ENCODE results near the gene GJC2. TPM values are rescaled to one million over a fixed set of nuclear protein-coding genes. Genes with fewer than 3 reads are reported as not detected.
A peak's percentile ranks its signal among the peaks of the same experiment; 100 is the strongest.

The GJC2 gene
- total RNA-seq, 1 donor from 2014 or later, result 2.8 TPM

- no peak for DNase-seq (ENCODE audit: low spot score)
Measured at GRCh38 chr1:228145463-228146416, 4.0 kb upstream of the GJC2 start.

- DNase-seq (ENCODE audit: low spot score), result no peak
Measured at GRCh38 chr1:228146417-228147150, 3.1 kb upstream of the GJC2 start.

DNA sequence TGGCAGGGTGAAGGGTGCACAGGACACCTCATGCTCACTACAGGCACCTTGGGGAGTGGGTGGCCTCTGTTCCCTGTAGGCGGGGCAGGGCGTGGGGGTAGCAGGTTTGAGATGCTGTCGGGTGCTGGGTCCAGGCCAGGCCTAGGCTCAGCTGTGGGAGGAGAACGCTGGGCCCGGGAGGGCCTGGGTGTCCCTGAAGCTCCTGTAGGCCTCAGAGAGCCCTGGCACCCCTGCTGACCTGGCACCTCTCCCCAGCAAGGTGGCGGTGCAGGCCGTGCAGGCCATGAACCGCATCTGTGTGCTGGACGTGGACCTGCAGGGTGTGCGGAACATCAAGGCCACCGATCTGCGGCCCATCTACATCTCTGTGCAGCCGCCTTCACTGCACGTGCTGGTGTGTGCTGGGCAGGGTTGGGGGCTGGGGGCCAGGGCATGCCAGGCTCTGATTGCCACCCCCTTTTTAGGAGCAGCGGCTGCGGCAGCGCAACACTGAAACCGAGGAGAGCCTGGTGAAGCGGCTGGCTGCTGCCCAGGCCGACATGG lies 2.5 kb upstream of the GJC2 start:
- no peak for DNase-seq (ENCODE audit: low spot score)

DNA sequence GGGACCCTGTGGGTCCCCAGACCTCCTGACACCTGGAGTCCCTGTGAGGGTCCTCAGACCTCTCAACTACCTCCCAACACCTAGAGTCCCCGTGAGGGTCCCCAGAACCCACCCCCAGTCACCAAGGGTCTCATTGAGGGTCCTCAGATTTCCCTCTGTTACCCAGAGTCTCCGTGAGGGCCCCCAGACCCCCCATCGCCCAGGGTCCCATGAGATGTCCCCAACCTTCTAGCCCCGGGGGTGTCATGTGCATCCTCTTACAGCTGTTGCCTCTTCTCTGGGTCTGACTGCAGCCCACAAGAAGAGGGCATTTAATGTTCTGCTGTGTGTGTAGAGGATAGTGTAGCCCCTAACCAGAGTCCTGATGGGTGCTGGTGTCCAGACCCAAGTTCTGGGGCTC lies 2.0 kb upstream of the GJC2 start:
- DNase-seq (ENCODE audit: low spot score), result no peak

DNA sequence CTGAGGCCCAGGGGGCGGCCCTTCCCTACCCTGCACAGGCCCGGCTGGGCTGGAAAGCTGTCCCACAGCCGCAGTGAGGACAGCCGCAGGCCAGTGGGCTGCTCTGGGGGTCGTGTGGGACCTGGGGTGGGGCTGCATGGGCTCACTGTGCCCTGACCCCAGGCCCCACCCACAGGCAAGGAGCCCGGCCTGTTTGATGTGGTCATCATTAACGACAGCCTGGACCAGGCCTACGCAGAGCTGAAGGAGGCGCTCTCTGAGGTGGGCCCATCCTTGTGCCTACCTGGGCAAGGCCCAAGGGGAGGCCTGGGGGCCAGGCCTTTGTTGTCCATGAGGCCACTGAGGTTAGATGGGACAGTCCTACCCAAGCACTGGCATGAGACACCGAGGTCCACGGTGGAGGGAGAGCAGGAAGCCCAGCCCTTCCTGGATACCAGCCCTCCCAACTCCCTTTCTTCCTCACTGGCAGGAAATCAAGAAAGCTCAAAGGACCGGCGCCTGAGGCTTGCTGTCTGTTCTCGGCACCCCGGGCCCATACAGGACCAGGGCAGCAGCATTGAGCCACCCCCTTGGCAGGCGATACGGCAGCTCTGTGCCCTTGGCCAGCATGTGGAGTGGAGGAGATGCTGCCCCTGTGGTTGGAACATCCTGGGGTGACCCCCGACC lies 1.4 kb upstream of the GJC2 start:
- DNase-seq (ENCODE audit: low spot score), result no peak

GRCh38 chr1:228148935-228149405 lies 760 bp upstream of the GJC2 start:
- no peak for DNase-seq (ENCODE audit: low spot score)

GRCh38 chr1:228150120-228150460 lies 360 bp downstream of the GJC2 start:
- no peak for DNase-seq (ENCODE audit: low spot score)

DNA sequence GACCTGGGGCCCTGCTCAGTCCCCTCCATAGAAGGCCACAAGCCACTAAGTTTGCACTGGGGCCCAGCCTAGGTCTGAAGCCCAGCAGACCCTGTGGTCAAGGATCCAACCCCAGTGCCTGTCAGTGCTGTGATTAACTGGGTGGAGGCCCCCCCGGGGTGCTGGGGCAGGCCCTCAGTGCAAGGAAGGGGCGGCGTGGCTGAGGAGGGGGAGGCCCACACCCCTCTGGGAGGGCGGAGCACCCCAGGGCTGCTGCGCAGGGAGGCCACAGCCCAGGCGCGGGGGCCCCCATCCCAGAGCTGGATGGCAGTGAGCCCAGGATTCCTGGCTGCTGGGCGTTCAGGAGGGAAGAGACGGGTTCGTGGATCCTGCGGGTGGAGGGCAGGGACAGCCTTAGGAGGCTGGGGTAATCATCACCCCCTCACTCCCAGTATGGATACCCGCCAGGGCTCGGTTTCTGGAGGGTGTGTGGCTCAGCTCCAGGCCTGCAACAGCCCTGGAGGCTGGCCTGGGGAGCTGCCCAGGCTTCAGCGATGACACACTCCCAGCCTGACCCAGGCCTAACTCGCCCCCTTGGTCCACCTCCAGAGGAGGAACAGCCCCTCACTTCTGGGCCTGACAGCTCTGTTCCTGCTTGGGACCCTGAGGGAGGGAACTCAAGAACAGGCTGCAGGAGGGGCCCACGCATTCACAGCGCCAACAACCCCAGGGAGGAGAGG lies 890 bp downstream of the GJC2 start:
- DNase-seq (ENCODE audit: low spot score), result peak; percentile 38

DNA sequence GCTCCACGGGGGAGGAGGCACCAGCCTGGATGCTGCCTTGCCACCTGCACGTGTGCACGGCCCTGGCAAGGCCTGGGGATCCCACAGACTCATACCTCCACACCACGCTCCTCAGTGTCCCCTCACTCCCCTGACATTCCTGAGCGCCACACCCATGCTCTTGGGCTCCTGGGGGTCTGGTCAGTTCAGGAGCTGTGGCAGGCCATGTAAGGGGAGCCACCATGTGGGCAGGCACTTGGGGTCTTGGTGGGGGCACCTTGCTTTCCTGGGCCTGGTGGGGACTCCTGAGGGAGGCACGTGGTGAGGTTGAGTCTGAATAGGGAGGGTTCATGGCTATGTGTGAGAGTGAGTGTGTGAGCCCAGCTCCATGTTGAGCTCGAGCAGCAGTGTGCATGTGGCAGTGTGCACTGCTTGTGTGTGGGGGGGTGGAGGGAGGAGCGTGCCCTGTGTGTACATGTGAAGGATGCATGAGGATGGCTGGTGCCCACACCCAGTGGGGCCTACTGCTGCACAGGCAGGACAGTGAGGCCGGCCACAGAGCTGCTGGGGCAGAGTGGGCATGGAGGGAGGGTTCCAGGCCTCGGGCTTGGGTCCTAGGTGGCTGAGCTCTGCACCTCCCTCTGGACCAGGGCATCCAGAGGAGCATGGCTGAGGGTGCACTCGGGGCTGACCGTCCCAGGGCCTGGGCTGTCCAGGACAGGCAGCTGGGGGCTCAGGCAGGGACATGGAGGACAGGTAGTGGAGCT lies 1.6 kb downstream of the GJC2 start:
- no peak for DNase-seq (ENCODE audit: low spot score)

DNA sequence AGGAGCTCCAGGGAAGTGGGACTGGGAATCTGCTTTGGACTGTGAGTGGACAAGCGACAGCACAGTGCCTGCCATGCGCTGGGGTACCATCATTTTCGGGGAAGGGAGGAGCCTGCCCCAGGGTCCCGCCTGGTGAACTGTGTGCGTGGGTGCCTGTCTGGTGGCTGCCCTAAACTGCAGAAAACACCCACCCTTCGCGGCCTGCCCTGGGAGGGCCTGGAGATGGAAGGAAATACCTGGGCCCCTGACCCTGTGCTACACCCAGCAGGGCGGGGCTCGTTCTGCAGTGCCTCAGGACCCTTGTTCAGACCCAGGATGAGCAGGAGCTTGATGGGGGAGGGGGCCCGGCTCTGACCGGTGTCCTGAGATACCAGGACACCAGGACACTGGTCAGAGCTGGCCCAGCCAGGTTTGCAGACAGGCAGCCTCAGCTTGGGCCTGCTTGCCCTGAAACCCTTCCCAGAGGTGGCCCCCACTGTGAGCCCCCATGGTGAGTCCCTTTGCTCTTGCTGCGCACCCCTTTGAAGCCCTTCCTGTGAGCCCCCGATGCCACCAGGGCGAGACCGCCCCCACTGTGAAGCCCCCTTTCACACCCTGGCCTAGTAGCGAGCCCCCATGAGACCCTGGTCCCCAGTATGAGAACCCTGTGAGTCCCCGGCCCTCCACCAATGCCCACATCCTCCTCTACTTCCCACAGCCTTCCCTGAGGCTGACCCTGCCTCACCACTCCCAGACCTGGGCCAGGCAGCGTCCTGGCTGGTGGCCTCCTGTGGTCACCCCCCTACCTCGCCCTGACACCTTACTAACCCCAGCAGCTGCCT lies 2.6 kb downstream of the GJC2 start:
- no peak for DNase-seq (ENCODE audit: low spot score)

DNA sequence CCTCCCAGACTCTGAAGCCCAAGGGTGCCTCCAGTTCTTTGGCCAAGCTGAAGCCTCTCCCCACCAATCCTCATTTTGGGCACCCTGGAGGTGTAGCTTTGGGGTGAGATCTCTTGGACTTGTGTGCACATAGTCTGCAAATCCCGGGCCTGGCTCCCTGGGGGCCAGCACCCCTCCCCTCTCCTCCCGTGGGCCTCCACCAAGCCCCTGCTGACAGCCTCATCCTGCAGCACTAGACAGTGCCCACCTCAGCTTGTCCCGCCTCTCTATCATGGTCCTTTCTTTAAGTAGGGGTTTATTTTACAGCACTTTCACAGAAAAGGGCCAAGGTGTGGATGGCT lies 3.2 kb downstream of the GJC2 start:
- DNase-seq (ENCODE audit: low spot score), result no peak

DNA sequence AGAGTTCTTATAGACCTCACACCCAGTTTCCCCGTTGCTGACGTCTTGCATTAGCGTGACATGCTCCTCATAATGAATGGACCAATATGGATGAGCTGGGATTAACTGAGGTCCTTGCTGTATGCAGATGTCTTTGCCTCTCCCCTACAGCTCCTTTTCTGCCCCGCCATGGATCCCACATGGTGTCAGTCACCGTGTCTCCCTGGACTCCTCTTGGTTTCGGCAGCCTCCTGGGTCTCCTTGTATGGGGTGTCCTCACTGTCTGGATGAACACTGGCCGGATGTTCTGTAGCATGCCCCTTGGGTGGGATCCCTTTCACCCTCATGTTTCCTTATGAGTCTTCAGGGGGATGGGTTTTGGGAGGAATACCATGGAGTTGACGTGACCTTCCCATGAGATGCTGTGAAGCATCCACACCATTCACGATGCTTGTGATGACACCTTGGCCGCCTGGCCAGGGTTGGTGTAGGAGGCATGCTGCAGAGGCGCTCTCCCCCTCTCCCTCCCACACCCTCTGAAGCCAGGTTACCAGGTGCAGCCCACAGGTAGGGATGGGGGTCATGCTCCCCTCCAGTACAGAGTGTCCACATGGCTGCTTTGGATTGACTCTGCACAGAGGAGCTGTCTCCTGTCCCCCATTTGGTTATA lies 4.4 kb downstream of the GJC2 start:
- no peak for DNase-seq (ENCODE audit: low spot score)

DNA sequence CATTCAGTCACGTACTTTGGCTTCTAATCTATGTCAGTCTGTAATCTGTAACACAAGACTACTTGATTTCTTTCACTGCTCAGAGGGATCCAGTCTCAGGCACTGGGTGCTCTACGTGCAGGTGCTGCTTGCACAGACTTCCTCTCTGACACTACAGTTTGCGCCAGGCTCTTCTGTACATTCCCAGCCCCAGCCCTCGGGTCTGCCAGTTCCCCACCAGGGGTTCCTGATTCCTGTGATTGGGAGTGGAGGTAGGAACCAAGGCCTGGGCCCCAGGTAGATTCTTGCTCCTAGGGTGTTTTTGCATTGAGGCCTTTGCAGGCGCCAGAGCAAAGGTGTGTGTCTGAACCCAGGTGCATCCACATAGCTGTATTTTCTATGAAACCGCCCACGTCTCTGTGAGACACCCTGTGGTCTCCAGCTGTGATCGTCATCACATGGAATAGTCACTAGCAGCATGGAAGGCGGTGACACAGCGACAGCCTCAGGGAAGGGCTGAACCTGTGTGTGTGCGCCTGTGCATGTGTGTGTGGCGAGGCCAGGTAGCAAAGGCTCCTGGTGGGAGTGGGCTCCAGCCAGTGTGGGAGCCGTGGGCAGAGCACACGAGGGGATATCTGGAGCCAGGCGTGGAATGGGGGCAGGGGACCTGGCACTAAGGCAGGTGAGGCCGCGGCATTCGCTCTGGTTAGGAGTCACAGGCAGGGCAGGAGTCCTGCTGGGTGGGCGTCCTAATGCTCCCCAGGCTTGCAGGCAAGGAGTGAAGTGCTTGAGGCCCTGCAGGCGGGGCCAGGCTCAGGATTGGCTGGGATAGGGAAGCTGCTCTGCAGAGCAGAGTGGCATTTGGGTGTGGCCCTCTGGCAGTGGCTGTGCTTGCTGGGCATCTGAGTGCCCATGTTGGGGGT lies 5.2 kb downstream of the GJC2 start:
- DNase-seq (ENCODE audit: low spot score), result no peak

- DNase-seq (ENCODE audit: low spot score), result no peak
Measured at GRCh38 chr1:228155596-228156514, 6.1 kb downstream of the GJC2 start.

- no peak for DNase-seq (ENCODE audit: low spot score)
Measured at GRCh38 chr1:228156515-228156881, 6.8 kb downstream of the GJC2 start.

DNA sequence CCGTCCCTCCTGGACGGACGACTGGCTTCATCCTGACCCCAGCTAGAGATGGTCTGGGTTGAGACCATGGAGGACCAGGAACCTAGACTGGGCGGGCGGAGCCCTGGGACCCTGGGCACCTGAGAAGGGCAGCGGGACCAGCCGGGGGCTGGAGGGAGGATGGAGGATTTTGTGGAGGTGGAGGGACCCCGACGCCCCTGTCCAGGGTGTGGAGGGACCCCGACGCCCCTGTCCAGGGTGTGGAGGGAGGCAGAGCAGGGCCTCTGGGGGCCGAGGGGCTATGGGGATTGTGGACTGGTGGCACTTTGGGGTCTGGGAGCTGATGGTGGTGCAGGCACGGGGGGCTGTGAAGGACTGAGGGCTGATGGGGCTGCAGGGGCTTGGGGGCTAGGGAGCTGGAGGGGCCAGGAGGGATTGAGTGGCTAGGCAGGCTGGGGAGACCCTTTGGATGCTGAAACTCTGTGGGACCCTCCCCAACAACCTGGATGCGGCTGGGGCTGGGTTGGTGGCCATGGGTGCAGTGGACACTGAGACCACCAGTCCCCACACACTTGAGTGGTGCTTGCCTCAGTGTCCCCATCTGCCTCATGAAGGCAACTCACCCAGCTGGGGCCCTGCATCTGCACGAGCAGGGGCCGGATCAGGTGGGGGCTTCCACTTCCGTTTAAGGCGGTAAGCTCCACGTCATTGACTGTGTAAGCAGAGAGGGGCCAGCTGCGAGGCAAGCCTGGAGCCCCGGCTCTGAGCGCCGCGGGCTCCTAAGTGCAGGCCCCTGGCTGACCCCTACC lies 7.4 kb downstream of the GJC2 start:
- DNase-seq (ENCODE audit: low spot score), result no peak

DNA sequence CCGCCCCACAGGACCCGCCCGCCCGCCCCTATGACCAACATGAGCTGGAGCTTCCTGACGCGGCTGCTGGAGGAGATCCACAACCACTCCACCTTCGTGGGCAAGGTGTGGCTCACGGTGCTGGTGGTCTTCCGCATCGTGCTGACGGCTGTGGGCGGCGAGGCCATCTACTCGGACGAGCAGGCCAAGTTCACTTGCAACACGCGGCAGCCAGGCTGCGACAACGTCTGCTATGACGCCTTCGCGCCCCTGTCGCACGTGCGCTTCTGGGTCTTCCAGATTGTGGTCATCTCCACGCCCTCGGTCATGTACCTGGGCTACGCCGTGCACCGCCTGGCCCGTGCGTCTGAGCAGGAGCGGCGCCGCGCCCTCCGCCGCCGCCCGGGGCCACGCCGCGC lies 8.0 kb downstream of the GJC2 start:
- DNase-seq (ENCODE audit: low spot score), result no peak

Data from mucosa of gallbladder (tissue), 1 donor.